Vagina (tissue), 2 donors: ENCODE measurements around the gene TEX13C. TPM values are rescaled to one million over a fixed set of nuclear protein-coding genes. Genes with fewer than 3 reads are reported as not detected.

Experiments used
- DNase-seq, 2 donors: peaks; one replicate each; pipeline ENCODE4 v3.0.0-alpha.2; 2017; ENCODE audit errors: extremely low spot score in 2 of 2
- H3K27ac ChIP-seq: fragments of 200-600 bp; sonication (generic); one replicate; pipeline ENCODE4 v1.5.1; 2019
- H3K27me3 ChIP-seq: fragments of 200-600 bp; sonication (generic); one replicate; pipeline ENCODE4 v1.5.1; 2019
- H3K36me3 ChIP-seq, 2 donors: fragments of 200-600 bp; sonication (generic); one replicate each; pipeline ENCODE4 v1.5.1; 2017 to 2019
- H3K4me1 ChIP-seq: fragments of 200-600 bp; sonication (generic); one replicate; pipeline ENCODE4 v1.5.1; 2019
- H3K4me3 ChIP-seq, 2 donors: fragments of 200-600 bp; sonication (generic); 1 replicate in 1 of 2; 2 replicates in 1 of 2; pipeline ENCODE4 v1.5.1; 2016 to 2019
- H3K9me3 ChIP-seq: fragments of 200-600 bp; sonication (generic); one replicate; pipeline ENCODE4 v1.5.1; 2019
- CTCF ChIP-seq, 3 experiments: fragments of 450-650 bp in 2 of 3; fragments of 200-600 bp in 1 of 3; sonication (generic) in 1 of 3; IDR thresholded peaks; one replicate each; pipeline ENCODE4 v1.5.1; 2017 to 2019; ENCODE audit warnings: antibody characterized with exemption in 3 of 3, mild to moderate bottlenecking in 2 of 3, moderate library complexity in 2 of 3
- POLR2A ChIP-seq, 2 donors: fragments of 450-650 bp; IDR thresholded peaks; one replicate each; pipeline ENCODE4 v1.6.1; 2017; ENCODE audit warnings: antibody characterized with exemption in 2 of 2, mild to moderate bottlenecking in 2 of 2, moderate library complexity in 2 of 2
- POLR2AphosphoS5 ChIP-seq, 2 donors: sonication (generic); formaldehyde crosslinking; IDR thresholded peaks; one replicate each; pipeline ENCODE4 v1.9.0; 2017; ENCODE audit warnings: antibody characterized with exemption in 2 of 2, mild to moderate bottlenecking in 2 of 2, low read depth in 1 of 2; ENCODE audit not compliant: insufficient read depth in 1 of 2
- intact Hi-C: fragments of 100-400 bp; cut with DNase I; formaldehyde crosslinking; loops from one replicate; pipeline ENCODE4 v1.15.1; 2023
- total RNA-seq: library from RNA; depleted of rRNA; stranded (reverse); fragments of >200 nt; gene quantifications from one replicate; pipeline ENCODE4 v1.2.3, GENCODE V29; 2016

TEX13C gene
- total RNA-seq, 1 donor from 2014 or later = not detected

- TF ChIP-seq CTCF (IDR thresholded peaks at IDR 0.05) (no peak), POLR2A (IDR thresholded peaks at IDR 0.05) (no peak), POLR2AphosphoS5 (IDR thresholded peaks at IDR 0.05; ENCODE audit: insufficient read depth in 1 of 2, low read depth in 1 of 2) (no peak)
- H3K27ac ChIP-seq = no peak overlapping the region
Observed at GRCh38 chrX:125291124-125291523, 28.5 kb upstream of the TEX13C start.

GRCh38 chrX:125293850-125294780 lies 25.6 kb upstream of the TEX13C start:
- Histone ChIP-seq H3K36me3 (no peaks in the 10 kb centered on the region), H3K4me3 (no peak overlapping the region), H3K27me3 (no peaks in the 10 kb centered on the region), H3K27ac (no peak overlapping the region), H3K4me1 (no peaks in the 10 kb centered on the region), H3K9me3 (no peaks in the 10 kb centered on the region)
- no peak for DNase-seq
- intact Hi-C loops = no loop called here
- TF ChIP-seq POLR2AphosphoS5 (IDR thresholded peaks at IDR 0.05; ENCODE audit: insufficient read depth in 1 of 2, low read depth in 1 of 2) (no peak), POLR2A (IDR thresholded peaks at IDR 0.05) (no peak), CTCF (IDR thresholded peaks at IDR 0.05) (no peak)

More at GRCh38 chrX:125291124-125291523, 28.5 kb upstream of the TEX13C start:
- H3K4me3 ChIP-seq = no peak overlapping the region
- no peak for DNase-seq
- no peaks in the 10 kb centered on the region for H3K9me3 ChIP-seq
- no peaks in the 10 kb centered on the region for H3K27me3 ChIP-seq
- no peaks in the 10 kb centered on the region for H3K36me3 ChIP-seq
- no peaks in the 10 kb centered on the region for H3K4me1 ChIP-seq
- intact Hi-C loops = no loop called here

- no peak overlapping the region for H3K27ac ChIP-seq
- intact Hi-C loops = no loop called here
- no peaks in the 10 kb centered on the region for H3K9me3 ChIP-seq
- H3K27me3 ChIP-seq = no peaks in the 10 kb centered on the region
- no peak overlapping the region for H3K4me3 ChIP-seq
- TF ChIP-seq POLR2A (IDR thresholded peaks at IDR 0.05) (no peak), CTCF (IDR thresholded peaks at IDR 0.05) (no peak), POLR2AphosphoS5 (IDR thresholded peaks at IDR 0.05; ENCODE audit: insufficient read depth in 1 of 2, low read depth in 1 of 2) (no peak)
- no peak for DNase-seq
- no peaks in the 10 kb centered on the region for H3K4me1 ChIP-seq
- H3K36me3 ChIP-seq = no peaks in the 10 kb centered on the region
Observed at GRCh38 chrX:125295337-125295736, 24.3 kb upstream of the TEX13C start.

- intact Hi-C loops = no loop called here
- Histone ChIP-seq H3K27me3 (no peaks in the 10 kb centered on the region), H3K27ac (no peak overlapping the region), H3K9me3 (no peaks in the 10 kb centered on the region), H3K4me1 (no peaks in the 10 kb centered on the region), H3K4me3 (no peak overlapping the region), H3K36me3 (no peaks in the 10 kb centered on the region)
- TF ChIP-seq CTCF (IDR thresholded peaks at IDR 0.05) (no peak), POLR2AphosphoS5 (IDR thresholded peaks at IDR 0.05; ENCODE audit: insufficient read depth in 1 of 2, low read depth in 1 of 2) (no peak), POLR2A (IDR thresholded peaks at IDR 0.05) (no peak)
- no peak for DNase-seq
Observed at GRCh38 chrX:125298871-125299270, 20.8 kb upstream of the TEX13C start.

- no peak for DNase-seq
- no peak overlapping the region for H3K4me3 ChIP-seq
- H3K27ac ChIP-seq = no peak overlapping the region
- no peaks in the 10 kb centered on the region for H3K4me1 ChIP-seq
- no peaks in the 10 kb centered on the region for H3K9me3 ChIP-seq
- intact Hi-C loops = no loop called here
- no peaks in the 10 kb centered on the region for H3K27me3 ChIP-seq
- TF ChIP-seq POLR2AphosphoS5 (IDR thresholded peaks at IDR 0.05; ENCODE audit: insufficient read depth in 1 of 2, low read depth in 1 of 2) (no peak), POLR2A (IDR thresholded peaks at IDR 0.05) (no peak), CTCF (IDR thresholded peaks at IDR 0.05) (no peak)
- H3K36me3 ChIP-seq = no peaks in the 10 kb centered on the region
Observed at GRCh38 chrX:125306335-125306866, 13.3 kb upstream of the TEX13C start.
